CD8-positive, alpha-beta memory T cell (primary cell): ENCODE data around the gene DNAH8. TPM values are rescaled to one million over a fixed set of nuclear protein-coding genes. Genes with fewer than 3 reads are reported as not detected.

Experiments used
- CTCF ChIA-PET: fragments of 350-600 bp; sonication (Branson Sonifier 250); formaldehyde crosslinking; loops from one replicate; lab custom pipeline; 2021; ENCODE audit warnings: antibody characterized with exemption; lab: Charles Lee
- POLR2A ChIA-PET: fragments of 350-600 bp; sonication (Branson Sonifier 250); formaldehyde crosslinking; loops from one replicate; lab custom pipeline; 2021; ENCODE audit warnings: antibody characterized with exemption; lab: Charles Lee
- DNase-seq, 5 donors: peaks; one replicate each; pipeline versions ENCODE4 v3.0.0 to v3.0.0-alpha.2; 2020 to 2022; ENCODE audit warnings: mixed read lengths in 1 of 5
- H3K27ac ChIP-seq: one replicate; pipeline ENCODE4 v1.7.0; 2013; ENCODE audit warnings: low read depth, mild to moderate bottlenecking, low read length, moderate library complexity
- H3K27me3 ChIP-seq: 2 replicates; pipeline ENCODE4 v1.7.0; 2013; ENCODE audit warnings: low read length, mild to moderate bottlenecking; ENCODE audit not compliant: insufficient read depth, poor library complexity, severe bottlenecking
- H3K36me3 ChIP-seq: 2 replicates; pipeline ENCODE4 v1.7.0; 2013; ENCODE audit warnings: mild to moderate bottlenecking, low read length, moderate library complexity; ENCODE audit not compliant: insufficient read depth
- H3K4me1 ChIP-seq: 2 replicates; pipeline ENCODE4 v1.7.0; 2013; ENCODE audit warnings: mild to moderate bottlenecking, low read length, moderate library complexity; ENCODE audit not compliant: insufficient read depth
- H3K4me3 ChIP-seq: 2 replicates; pipeline ENCODE4 v1.7.0; 2013; ENCODE audit warnings: mild to moderate bottlenecking, low read length
- H3K9me3 ChIP-seq: 2 replicates; pipeline ENCODE4 v1.7.0; 2013; ENCODE audit warnings: mild to moderate bottlenecking, low read length
- H3K27ac Mint-ChIP-seq, 8 donors: one replicate each; pipeline ENCODE4 v1.8.0; 2020 to 2021; ENCODE audit warnings: mixed read lengths in 8 of 8, mild to moderate bottlenecking in 6 of 8, inconsistent platforms in 3 of 8, moderate library complexity in 3 of 8
- H3K27me3 Mint-ChIP-seq, 2 donors: one replicate each; pipeline ENCODE4 v1.8.0; 2020 to 2021; ENCODE audit warnings: mixed read lengths in 2 of 2, mild to moderate bottlenecking in 1 of 2, moderate library complexity in 1 of 2
- H3K36me3 Mint-ChIP-seq, 3 donors: one replicate each; pipeline ENCODE4 v1.8.0; 2020 to 2021; ENCODE audit warnings: mixed read lengths in 3 of 3, inconsistent platforms in 1 of 3, mild to moderate bottlenecking in 1 of 3
- H3K4me1 Mint-ChIP-seq, 3 donors: one replicate each; pipeline ENCODE4 v1.8.0; 2020 to 2021; ENCODE audit warnings: mixed read lengths in 3 of 3, inconsistent platforms in 1 of 3, mild to moderate bottlenecking in 1 of 3
- H3K4me3 Mint-ChIP-seq, 7 donors: one replicate each; pipeline ENCODE4 v1.8.0; 2020 to 2021; ENCODE audit warnings: mixed read lengths in 7 of 7, mild to moderate bottlenecking in 6 of 7, moderate library complexity in 4 of 7, inconsistent platforms in 2 of 7
- H3K9me3 Mint-ChIP-seq, 5 donors: one replicate each; pipeline ENCODE4 v1.8.0; 2020 to 2022; ENCODE audit warnings: mixed read lengths in 5 of 5, mild to moderate bottlenecking in 3 of 5, moderate library complexity in 2 of 5, inconsistent platforms in 1 of 5
- polyA plus RNA-seq: library from polyadenylated mRNA; unstranded; fragments of 300-500 nt; fragmentation: Illumina TruSeq; gene quantifications from one replicate; pipeline ENCODE4 v1.2.3, GENCODE V29; 2021
- total RNA-seq, 2 experiments: library from RNA; stranded (reverse); gene quantifications; one replicate each; pipeline ENCODE4 v1.2.3, GENCODE V29; 2021

Gene DNAH8
- total and polyA plus RNA-seq, 3 experiments from 2014 or later = 0.11 to 0.20 TPM; not detected in 1

GRCh38 chr6:38996676-38997075 is 281.6 kb downstream of the DNAH8 start:
- no peak overlapping the region for H3K4me3 Mint-ChIP-seq
- no peak for DNase-seq
- Histone ChIP-seq H3K27ac (no peak overlapping the region), H3K27me3 (no peaks in the 10 kb centered on the region), H3K4me3 (no peak overlapping the region), H3K9me3 (no peaks in the 10 kb centered on the region), H3K4me1 (no peaks in the 10 kb centered on the region), H3K36me3 (no peaks in the 10 kb centered on the region)
- CTCF ChIA-PET = interaction anchor here (0.7 to 2.0 kb wide), 5 partner anchors 13 to 313 kb away, joined by 3 to 7 read pairs (median 3); no protein-coding TSS in a partner anchor
- POLR2A ChIA-PET = no interaction called here
- no peaks in the 10 kb centered on the region for H3K4me1 Mint-ChIP-seq
- H3K27me3 Mint-ChIP-seq = peaks cover 20 to 50% of the 10 kb centered on the region in 2 donors
- no peaks in the 10 kb centered on the region for H3K36me3 Mint-ChIP-seq
- no peak overlapping the region for H3K27ac Mint-ChIP-seq
- no peaks in the 10 kb centered on the region for H3K9me3 Mint-ChIP-seq

DNA sequence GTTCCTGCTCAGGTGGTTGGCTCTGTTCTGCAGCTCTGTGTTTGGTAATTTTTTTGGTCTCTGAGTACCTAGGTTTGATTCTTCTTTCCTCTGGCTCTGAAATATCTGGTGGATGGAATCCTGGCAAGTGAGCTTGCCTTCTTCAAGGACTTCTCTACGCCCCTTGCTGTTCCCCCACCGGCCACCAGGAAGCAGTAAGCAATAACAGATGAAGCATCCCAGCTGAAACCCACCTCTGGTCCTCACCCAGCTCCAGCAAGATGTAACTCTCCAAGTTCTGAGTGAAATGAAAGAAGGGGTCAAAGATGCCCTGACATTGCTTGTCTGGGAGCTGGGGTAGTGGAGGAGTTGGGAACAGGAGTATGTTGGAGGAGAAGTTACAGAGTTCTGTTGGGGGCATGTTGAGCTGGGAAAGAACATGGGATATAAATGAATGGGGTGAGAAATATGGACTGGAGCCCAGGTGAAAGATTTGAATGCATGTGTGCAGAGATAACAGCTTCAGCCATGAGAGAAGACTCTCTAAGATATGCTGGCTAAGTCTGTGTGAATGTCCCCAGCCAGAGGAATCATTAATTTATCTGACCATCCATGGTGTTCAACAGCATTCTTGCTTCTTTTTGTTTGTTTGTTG is 282.1 kb downstream of the DNAH8 start:
- ChIA-PET POLR2A (no interaction called here), CTCF (interaction anchor here (0.7 to 2.0 kb wide), 5 partner anchors 13 to 313 kb away, joined by 3 to 7 read pairs (median 3); no protein-coding TSS in a partner anchor)
- H3K4me3 ChIP-seq = no peak overlapping the region
- no peaks in the 10 kb centered on the region for H3K9me3 ChIP-seq
- peak in 1 of 5 donors; percentile 10 for DNase-seq
- H3K36me3 ChIP-seq = no peaks in the 10 kb centered on the region
- no peaks in the 10 kb centered on the region for H3K9me3 Mint-ChIP-seq
- H3K4me3 Mint-ChIP-seq = no peak overlapping the region
- H3K27ac ChIP-seq = no peak overlapping the region
- peaks cover 20 to 50% of the 10 kb centered on the region in 2 donors for H3K27me3 Mint-ChIP-seq
- no peaks in the 10 kb centered on the region for H3K27me3 ChIP-seq
- no peaks in the 10 kb centered on the region for H3K36me3 Mint-ChIP-seq
- H3K27ac Mint-ChIP-seq = no peak overlapping the region
- no peaks in the 10 kb centered on the region for H3K4me1 Mint-ChIP-seq
- no peaks in the 10 kb centered on the region for H3K4me1 ChIP-seq

DNA sequence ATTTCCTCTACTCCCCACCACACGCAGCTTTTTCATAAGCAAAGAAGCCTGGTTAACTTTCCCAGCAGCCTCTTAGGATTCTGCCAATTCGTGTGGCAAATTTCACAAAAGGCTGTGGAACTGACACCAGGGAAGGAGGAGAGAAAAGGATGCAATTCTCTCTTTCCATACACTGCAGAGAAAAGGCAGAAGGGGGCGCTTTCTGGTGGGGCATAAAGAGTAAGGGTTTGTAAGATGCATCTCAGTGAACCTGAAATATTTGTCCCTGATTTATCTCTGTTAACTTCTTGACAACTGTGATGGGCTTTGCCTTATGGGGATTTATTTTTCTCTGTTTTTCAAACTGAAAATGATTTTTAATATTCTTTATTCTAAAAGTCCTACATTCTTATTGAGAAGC is 288.0 kb downstream of the DNAH8 start:
- H3K27me3 ChIP-seq = no peaks in the 10 kb centered on the region
- Mint-ChIP-seq H3K9me3 (no peaks in the 10 kb centered on the region), H3K27ac (no peak overlapping the region), H3K4me1 (no peaks in the 10 kb centered on the region), H3K4me3 (no peak overlapping the region), H3K36me3 (no peaks in the 10 kb centered on the region), H3K27me3 (peaks cover 8 to 69% of the 10 kb centered on the region in 2 donors)
- H3K4me1 ChIP-seq = no peaks in the 10 kb centered on the region
- H3K36me3 ChIP-seq = no peaks in the 10 kb centered on the region
- no peak overlapping the region for H3K27ac ChIP-seq
- no peak overlapping the region for H3K4me3 ChIP-seq
- DNase-seq = no peak
- H3K9me3 ChIP-seq = no peaks in the 10 kb centered on the region
- CTCF ChIA-PET = interaction anchor here (1.6 to 3.2 kb wide), 2 partner anchors 14 to 300 kb away, joined by 4 to 10 read pairs; no protein-coding TSS in a partner anchor
- POLR2A ChIA-PET = no interaction called here

- Histone ChIP-seq H3K27me3 (no peaks in the 10 kb centered on the region), H3K36me3 (no peaks in the 10 kb centered on the region), H3K27ac (no peak overlapping the region), H3K9me3 (no peaks in the 10 kb centered on the region), H3K4me3 (no peak overlapping the region), H3K4me1 (no peaks in the 10 kb centered on the region)
- H3K4me3 Mint-ChIP-seq = no peak overlapping the region
- ChIA-PET CTCF (interaction anchor here (1.6 to 3.2 kb wide), 2 partner anchors 14 to 299 kb away, joined by 4 to 10 read pairs; no protein-coding TSS in a partner anchor), POLR2A (no interaction called here)
- H3K9me3 Mint-ChIP-seq = no peaks in the 10 kb centered on the region
- no peaks in the 10 kb centered on the region for H3K4me1 Mint-ChIP-seq
- peaks cover 11 to 71% of the 10 kb centered on the region in 2 donors for H3K27me3 Mint-ChIP-seq
- DNase-seq = no peak
- no peak overlapping the region for H3K27ac Mint-ChIP-seq
- no peaks in the 10 kb centered on the region for H3K36me3 Mint-ChIP-seq
Measured at GRCh38 chr6:39003492-39003891, 288.4 kb downstream of the DNAH8 start.

- Mint-ChIP-seq H3K9me3 (no peaks in the 10 kb centered on the region), H3K27ac (no peak overlapping the region), H3K27me3 (peaks cover 17 to 77% of the 10 kb centered on the region in 2 donors), H3K36me3 (no peaks in the 10 kb centered on the region), H3K4me1 (no peaks in the 10 kb centered on the region), H3K4me3 (no peak overlapping the region)
- CTCF ChIA-PET = interaction anchor here (1.6 kb wide), 1 partner anchor 13 kb away, joined by 4 read pairs; no protein-coding TSS in a partner anchor
- POLR2A ChIA-PET = no interaction called here
- H3K9me3 ChIP-seq = no peaks in the 10 kb centered on the region
- H3K4me3 ChIP-seq = no peak overlapping the region
- no peak for DNase-seq
- H3K4me1 ChIP-seq = no peaks in the 10 kb centered on the region
- H3K27me3 ChIP-seq = no peaks in the 10 kb centered on the region
- no peak overlapping the region for H3K27ac ChIP-seq
- H3K36me3 ChIP-seq = no peaks in the 10 kb centered on the region
Measured at GRCh38 chr6:39004801-39005200, 289.7 kb downstream of the DNAH8 start.

GRCh38 chr6:39005774-39006173 is 290.7 kb downstream of the DNAH8 start:
- Mint-ChIP-seq H3K36me3 (no peaks in the 10 kb centered on the region), H3K4me1 (no peaks in the 10 kb centered on the region), H3K27me3 (peaks cover 16 to 72% of the 10 kb centered on the region in 2 donors), H3K4me3 (no peak overlapping the region), H3K27ac (no peak overlapping the region), H3K9me3 (no peaks in the 10 kb centered on the region)
- Histone ChIP-seq H3K4me3 (no peak overlapping the region), H3K36me3 (no peaks in the 10 kb centered on the region), H3K27me3 (no peaks in the 10 kb centered on the region), H3K9me3 (no peaks in the 10 kb centered on the region), H3K4me1 (no peaks in the 10 kb centered on the region), H3K27ac (no peak overlapping the region)
- ChIA-PET CTCF (no interaction called here), POLR2A (no interaction called here)
- no peak for DNase-seq

- H3K36me3 Mint-ChIP-seq = no peaks in the 10 kb centered on the region
- Histone ChIP-seq H3K27ac (no peak overlapping the region), H3K4me1 (no peaks in the 10 kb centered on the region), H3K9me3 (no peaks in the 10 kb centered on the region), H3K4me3 (no peak overlapping the region), H3K36me3 (no peaks in the 10 kb centered on the region), H3K27me3 (no peaks in the 10 kb centered on the region)
- H3K27me3 Mint-ChIP-seq = peaks cover 17 to 72% of the 10 kb centered on the region in 2 donors
- H3K27ac Mint-ChIP-seq = no peak overlapping the region
- DNase-seq = no peak
- ChIA-PET CTCF (no interaction called here), POLR2A (no interaction called here)
- H3K9me3 Mint-ChIP-seq = no peaks in the 10 kb centered on the region
- H3K4me1 Mint-ChIP-seq = no peaks in the 10 kb centered on the region
- H3K4me3 Mint-ChIP-seq = no peak overlapping the region
Measured at GRCh38 chr6:39007575-39007974, 292.5 kb downstream of the DNAH8 start.

DNA sequence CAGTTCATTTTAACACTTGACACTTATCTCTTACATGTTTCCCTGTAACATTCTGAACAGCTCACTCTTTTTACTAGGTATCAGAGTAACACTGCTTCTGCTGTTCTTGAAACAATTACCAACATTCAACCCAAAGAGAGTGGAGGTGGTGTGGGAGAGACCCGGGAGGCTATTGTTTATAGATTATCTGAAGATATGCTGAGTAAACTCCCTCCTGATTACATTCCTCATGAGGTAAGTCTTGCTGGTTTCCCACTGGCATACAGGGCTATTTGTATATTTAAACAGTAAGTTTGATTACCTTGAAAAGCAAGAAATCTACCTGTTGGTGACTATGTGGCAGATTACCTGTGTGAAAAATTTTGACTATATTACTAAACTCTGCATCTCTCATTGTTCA is 293.6 kb downstream of the DNAH8 start:
- no peak overlapping the region for H3K4me3 Mint-ChIP-seq
- H3K27me3 ChIP-seq = no peaks in the 10 kb centered on the region
- no peaks in the 10 kb centered on the region for H3K4me1 ChIP-seq
- no peak for DNase-seq
- ChIA-PET POLR2A (no interaction called here), CTCF (no interaction called here)
- peaks cover 17 to 77% of the 10 kb centered on the region in 2 donors for H3K27me3 Mint-ChIP-seq
- no peaks in the 10 kb centered on the region for H3K9me3 ChIP-seq
- no peaks in the 10 kb centered on the region for H3K36me3 Mint-ChIP-seq
- no peak overlapping the region for H3K4me3 ChIP-seq
- H3K4me1 Mint-ChIP-seq = no peaks in the 10 kb centered on the region
- H3K9me3 Mint-ChIP-seq = no peaks in the 10 kb centered on the region
- no peak overlapping the region for H3K27ac Mint-ChIP-seq
- no peak overlapping the region for H3K27ac ChIP-seq
- no peaks in the 10 kb centered on the region for H3K36me3 ChIP-seq
